ENCODE results near the gene ELMO2. TPM values are rescaled to one million over a fixed set of nuclear protein-coding genes. Genes with fewer than 3 reads are reported as not detected.

Gene ELMO2
- total and polyA plus RNA-seq, 9 of the 15 experiments (the other 6 are each of a cell fraction or from before 2014, with no cell fraction given), result 7.5 to 21.5 (median 15.9) TPM

DNA sequence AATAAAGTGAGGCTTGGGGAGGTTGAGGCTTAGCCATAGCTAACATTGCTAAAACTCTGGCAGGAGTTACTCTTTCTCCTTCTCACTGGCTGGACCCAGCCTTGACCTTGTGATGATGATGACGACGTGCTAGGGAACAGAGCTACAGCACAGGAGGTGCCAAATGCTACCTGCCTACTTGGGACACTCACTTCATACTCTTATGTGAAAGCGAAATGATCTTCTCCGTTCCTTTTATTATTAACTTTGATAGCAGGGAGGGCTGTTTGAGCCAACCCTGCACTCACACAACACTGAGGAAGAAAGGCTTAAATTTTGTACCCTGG, 1.2 kb upstream of the ELMO2 start:
- Histone ChIP-seq H3K27me3 (ENCODE audit: control insufficient read depth in 2 of 2, insufficient read depth in 2 of 2, low read length in 2 of 2) (peaks cover 0 to 5% of the 10 kb centered on the region in 2 experiments; a peak in 1 of 5 replicates), H3K4me1 (replicated peaks in 1 of 2; ENCODE audit: control insufficient read depth in 2 of 2, insufficient read depth in 2 of 2, low read length in 2 of 2) (peaks cover 17% of the 10 kb centered on the region in 2 experiments; a peak in 4 of 5 replicates), H3K9me1 (ENCODE audit: control insufficient read depth, insufficient read depth, low read length) (no peaks in the 10 kb centered on the region), H3K27ac (ENCODE audit: extremely low read depth, low read depth, low read length) (no peak overlapping the region), H3K4me3 (no peak overlapping the region), H3K79me2 (ENCODE audit: control insufficient read depth, insufficient read depth, low read length) (peaks cover 12% of the 10 kb centered on the region), H4K20me1 (replicated peaks; ENCODE audit: control insufficient read depth, insufficient read depth, low read length) (peaks cover 2% of the 10 kb centered on the region; the same call in 1 of the 2 replicates), H3K4me2 (ENCODE audit: insufficient read depth, low read length) (no peak overlapping the region), H2AFZ (ENCODE audit: low read depth, low read length) (peak overlapping the region; percentile 72; the same call in 1 of the 2 replicates), H3K9me3 (replicated peaks; ENCODE audit: control insufficient read depth, insufficient read depth, low read depth, low read length) (no peaks in the 10 kb centered on the region), H3K9ac (ENCODE audit: insufficient read depth in 1 of 2, low read depth in 2 of 2, low read length in 2 of 2) (no peak overlapping the region), H3K36me3 (ENCODE audit: control insufficient read depth, insufficient read depth, low read length) (no peaks in the 10 kb centered on the region)
- BruUV-seq (replicated peaks), result no TSS peak
- no peak for ATAC-seq
- no peak for FAIRE-seq
- ChIA-PET POLR2A (no interaction called here), CTCF (ENCODE audit: low intra/inter-chr PET ratio) (no interaction called here)
- intact Hi-C loops (cut with micrococcal nuclease), result no loop called here
- in situ Hi-C loops (cut with MboI), result no loop called here
- 39% methylated on average over 4 of the region's 4 CpGs for WGBS (ENCODE audit: insufficient coverage, low coverage, missing lambda C conversion rate)
- no peak for TF ChIP-seq ZNF217 (CRISPR knock-in tag; IDR thresholded peaks at IDR 0.05)
- TF ChIP-seq PYGO2 (tag; IDR thresholded peaks at IDR 0.05), result no peak
- TF ChIP-seq ZFX (CRISPR knock-in tag; IDR thresholded peaks at IDR 0.05), result no peak
- TF ChIP-seq FOXJ2 (tag; IDR thresholded peaks at IDR 0.05), result no peak
- no peak for DNase-seq (ENCODE audit: extremely low read depth in 1 of 4, low spot score in 3 of 4)

DNA sequence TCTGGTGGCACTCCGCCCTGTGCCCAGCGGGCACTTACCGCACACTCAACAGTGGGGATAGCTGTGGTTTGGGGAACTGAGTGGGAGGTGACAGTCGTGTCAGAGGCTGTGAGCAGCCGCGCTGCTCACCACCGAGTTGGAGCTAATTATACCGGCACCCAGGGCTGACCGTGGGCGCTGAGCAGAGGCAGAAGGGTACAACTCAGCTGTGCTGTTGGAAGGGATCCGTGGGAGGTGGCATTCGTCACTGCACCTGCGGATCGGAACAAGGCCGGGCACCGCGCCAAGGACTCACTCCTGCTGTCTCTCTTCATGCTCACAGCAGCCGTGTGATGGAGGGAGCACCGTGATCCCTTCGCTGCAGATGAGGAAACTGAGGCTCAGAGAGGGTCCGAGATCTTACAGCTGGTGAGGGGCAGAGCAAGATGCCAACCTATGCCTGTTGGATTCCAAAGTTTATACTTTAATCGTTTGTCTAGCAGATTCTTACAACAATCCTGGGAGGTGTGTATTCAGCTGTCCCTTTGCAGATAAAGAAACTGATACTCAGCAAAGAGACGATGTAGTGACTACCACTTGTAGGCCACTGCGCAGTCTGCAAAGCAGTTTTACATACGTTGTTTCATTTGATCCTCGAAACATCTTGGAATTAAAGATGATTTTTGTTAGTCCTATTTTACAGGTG, 713 bp upstream of the ELMO2 start:
- peak overlapping the region; percentile 95 for H3K4me3 ChIP-seq
- peak; percentile 59 for TF ChIP-seq NFIC (IDR thresholded peaks at IDR 0.05)
- TF ChIP-seq FOXK2 (conservative IDR thresholded peaks at IDR 0.05 in 1 of 2, IDR thresholded peaks at IDR 0.05 in 1 of 2; ENCODE audit: low read depth in 2 of 2), result no peak
- TF ChIP-seq ZNF263 (CRISPR knock-in tag; IDR thresholded peaks at IDR 0.05; ENCODE audit: borderline replicate concordance), result peak; percentile 72
- TF ChIP-seq, protein P1, sequence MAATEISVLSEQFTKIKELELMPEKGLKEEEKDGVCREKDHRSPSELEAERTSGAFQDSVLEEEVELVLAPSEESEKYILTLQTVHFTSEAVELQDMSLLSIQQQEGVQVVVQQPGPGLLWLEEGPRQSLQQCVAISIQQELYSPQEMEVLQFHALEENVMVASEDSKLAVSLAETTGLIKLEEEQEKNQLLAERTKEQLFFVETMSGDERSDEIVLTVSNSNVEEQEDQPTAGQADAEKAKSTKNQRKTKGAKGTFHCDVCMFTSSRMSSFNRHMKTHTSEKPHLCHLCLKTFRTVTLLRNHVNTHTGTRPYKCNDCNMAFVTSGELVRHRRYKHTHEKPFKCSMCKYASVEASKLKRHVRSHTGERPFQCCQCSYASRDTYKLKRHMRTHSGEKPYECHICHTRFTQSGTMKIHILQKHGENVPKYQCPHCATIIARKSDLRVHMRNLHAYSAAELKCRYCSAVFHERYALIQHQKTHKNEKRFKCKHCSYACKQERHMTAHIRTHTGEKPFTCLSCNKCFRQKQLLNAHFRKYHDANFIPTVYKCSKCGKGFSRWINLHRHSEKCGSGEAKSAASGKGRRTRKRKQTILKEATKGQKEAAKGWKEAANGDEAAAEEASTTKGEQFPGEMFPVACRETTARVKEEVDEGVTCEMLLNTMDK (IDR thresholded peaks at IDR 0.05; ENCODE audit: borderline replicate concordance, insufficient read depth, low read depth, low read length, poor library complexity, severe bottlenecking), result no peak
- TF ChIP-seq GATA2 (CRISPR knock-in tag; IDR thresholded peaks at IDR 0.05), result 0 out of 2 replicates have a peak, but pooled peaks have one; percentile 15
- TF ChIP-seq, protein P2, sequence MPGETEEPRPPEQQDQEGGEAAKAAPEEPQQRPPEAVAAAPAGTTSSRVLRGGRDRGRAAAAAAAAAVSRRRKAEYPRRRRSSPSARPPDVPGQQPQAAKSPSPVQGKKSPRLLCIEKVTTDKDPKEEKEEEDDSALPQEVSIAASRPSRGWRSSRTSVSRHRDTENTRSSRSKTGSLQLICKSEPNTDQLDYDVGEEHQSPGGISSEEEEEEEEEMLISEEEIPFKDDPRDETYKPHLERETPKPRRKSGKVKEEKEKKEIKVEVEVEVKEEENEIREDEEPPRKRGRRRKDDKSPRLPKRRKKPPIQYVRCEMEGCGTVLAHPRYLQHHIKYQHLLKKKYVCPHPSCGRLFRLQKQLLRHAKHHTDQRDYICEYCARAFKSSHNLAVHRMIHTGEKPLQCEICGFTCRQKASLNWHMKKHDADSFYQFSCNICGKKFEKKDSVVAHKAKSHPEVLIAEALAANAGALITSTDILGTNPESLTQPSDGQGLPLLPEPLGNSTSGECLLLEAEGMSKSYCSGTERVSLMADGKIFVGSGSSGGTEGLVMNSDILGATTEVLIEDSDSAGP (CRISPR knock-in tag; IDR thresholded peaks at IDR 0.05), result peak; percentile 83
- 0 out of 4 replicates have a peak, but pooled peaks of 1 of the 2 experiments have one; percentile 16 for TF ChIP-seq NRF1 (conservative IDR thresholded peaks at IDR 0.05 in 1 of 2, IDR thresholded peaks at IDR 0.05 in 1 of 2)

More for the DNA sequence above, 713 bp upstream of the ELMO2 start:
- Histone ChIP-seq H2AFZ (ENCODE audit: low read depth, low read length) (peak overlapping the region; percentile 72), H3K36me3 (ENCODE audit: control insufficient read depth, insufficient read depth, low read length) (no peaks in the 10 kb centered on the region), H3K9me3 (replicated peaks; ENCODE audit: control insufficient read depth, insufficient read depth, low read depth, low read length) (no peaks in the 10 kb centered on the region), H3K4me1 (replicated peaks in 1 of 2; ENCODE audit: control insufficient read depth in 2 of 2, insufficient read depth in 2 of 2, low read length in 2 of 2) (peaks cover 17% of the 10 kb centered on the region in 2 experiments; a peak in 4 of 5 replicates), H3K27me3 (ENCODE audit: control insufficient read depth in 2 of 2, insufficient read depth in 2 of 2, low read length in 2 of 2) (peaks cover 0 to 4% of the 10 kb centered on the region in 2 experiments; a peak in 1 of 5 replicates), H3K27ac (ENCODE audit: extremely low read depth, low read depth, low read length) (no peak overlapping the region), H3K9ac (ENCODE audit: insufficient read depth in 1 of 2, low read depth in 2 of 2, low read length in 2 of 2) (peak overlapping the region in 1 of 2 experiments; percentile 84; a peak in 2 of 4 replicates), H3K79me2 (ENCODE audit: control insufficient read depth, insufficient read depth, low read length) (peaks cover 13% of the 10 kb centered on the region), H3K4me2 (ENCODE audit: insufficient read depth, low read length) (peak overlapping the region; percentile 73), H4K20me1 (replicated peaks; ENCODE audit: control insufficient read depth, insufficient read depth, low read length) (peaks cover 5% of the 10 kb centered on the region; the same call in 1 of the 2 replicates), H3K9me1 (ENCODE audit: control insufficient read depth, insufficient read depth, low read length) (no peaks in the 10 kb centered on the region)
- 19% methylated on average over 25 of the region's 26 CpGs for WGBS (ENCODE audit: insufficient coverage, low coverage, missing lambda C conversion rate)
- POLR2A ChIA-PET, result interaction anchor here (0.6 kb wide), 1 partner anchor 39 kb away, joined by 3 read pairs; no protein-coding TSS in a partner anchor
- no TSS peak for BruUV-seq (replicated peaks)
- DNase-seq (ENCODE audit: extremely low read depth in 1 of 4, low spot score in 3 of 4), result no peak
- CTCF ChIA-PET (ENCODE audit: low intra/inter-chr PET ratio), result interaction anchor here (0.6 to 1.1 kb wide), 2 partner anchors 99 to 1753 kb away, joined by 3 read pairs; partner anchors contain the start of gene CDH22
- peak; percentile 23 for FAIRE-seq
- intact Hi-C loops (cut with micrococcal nuclease) (no loop called here), in situ Hi-C loops (cut with MboI) (no loop called here)
- no peak for ATAC-seq
